Spleen (tissue), 7 donors: Measurements from ENCODE around the gene EPHB3.

Source experiments
- CTCF ChIP-seq, 11 experiments: fragments of 200-600 bp in 7 of 11; fragments of 450-650 bp in 4 of 11; sonication (generic) in 4 of 11; IDR thresholded peaks in 8 of 11; conservative IDR thresholded peaks in 3 of 11; 1 replicate in 7 of 11; 2 replicates in 4 of 11; pipeline versions ENCODE4 v1.4.0 to v1.8.0; 2016 to 2021; ENCODE audit warnings: antibody characterized with exemption in 11 of 11, inconsistent platforms in 4 of 11, mild to moderate bottlenecking in 1 of 11
- POLR2A ChIP-seq, 3 donors: fragments of 450-650 bp; IDR thresholded peaks; one replicate each; pipeline ENCODE4 v1.5.1; 2017; ENCODE audit warnings: antibody characterized with exemption in 3 of 3, mild to moderate bottlenecking in 1 of 3
- POLR2AphosphoS5 ChIP-seq, 3 donors: sonication (generic); formaldehyde crosslinking; IDR thresholded peaks; one replicate each; pipeline ENCODE4 v1.5.1; 2017; ENCODE audit warnings: antibody characterized with exemption in 3 of 3
- donor health status: DM: no; HTN: no; CAD: no; lungs with moderate emphysema.
- donor health status: DM: no; HTN: no; CAD: no.
- donor health status: DM: no; HTN: no; CAD: no.

GRCh38 chr3:184610245-184610871 is 48.8 kb downstream of the EPHB3 start:
- TF ChIP-seq CTCF (IDR thresholded peaks at IDR 0.05 in 8 of 11, conservative IDR thresholded peaks at IDR 0.05 in 3 of 11) = no peak
- no peak for TF ChIP-seq POLR2A (IDR thresholded peaks at IDR 0.05)
- no peak for TF ChIP-seq POLR2AphosphoS5 (IDR thresholded peaks at IDR 0.05)
